Gastroesophageal sphincter (tissue), 3 donors: Measurements from ENCODE around the gene HECW1.

Experiments
- CTCF ChIP-seq, 4 experiments: fragments of 200-600 bp in 2 of 4; fragments of 450-650 bp in 2 of 4; sonication (generic) in 1 of 4; IDR thresholded peaks; one replicate each; pipeline ENCODE4 v1.5.1; 2017 to 2019; ENCODE audit warnings: antibody characterized with exemption in 4 of 4, mild to moderate bottlenecking in 2 of 4, moderate library complexity in 2 of 4
- EP300 ChIP-seq: sonication (generic); formaldehyde crosslinking; IDR thresholded peaks from one replicate; pipeline ENCODE4 v1.6.1; 2017; ENCODE audit warnings: antibody characterized with exemption, mild to moderate bottlenecking
- POLR2A ChIP-seq, 2 donors: fragments of 450-650 bp; IDR thresholded peaks; one replicate each; pipeline ENCODE4 v1.6.1; 2017; ENCODE audit warnings: antibody characterized with exemption in 2 of 2, mild to moderate bottlenecking in 2 of 2, moderate library complexity in 1 of 2
- POLR2AphosphoS5 ChIP-seq: sonication (generic); formaldehyde crosslinking; IDR thresholded peaks from one replicate; pipeline ENCODE4 v1.6.1; 2017; ENCODE audit warnings: antibody characterized with exemption

DNA sequence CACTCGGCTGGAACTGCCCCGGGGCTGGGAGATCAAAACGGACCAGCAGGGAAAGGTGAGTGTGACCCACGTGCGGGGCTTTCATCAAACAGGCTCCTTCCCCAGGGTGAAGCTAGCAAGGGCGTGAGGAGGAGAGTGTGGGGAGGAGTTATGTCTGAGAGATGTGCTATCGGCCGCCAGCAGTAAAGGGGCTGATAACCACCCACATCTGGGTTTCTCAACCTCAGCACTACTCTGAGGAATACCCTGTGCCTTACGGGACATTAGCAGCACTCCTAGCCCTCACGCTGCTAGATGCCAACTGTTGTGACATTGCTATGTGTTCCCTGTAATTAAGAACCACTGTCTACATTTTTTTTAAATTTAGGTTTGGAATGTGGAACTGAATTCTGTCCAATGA lies 356.6 kb downstream of the HECW1 start:
- TF ChIP-seq CTCF (IDR thresholded peaks at IDR 0.05) (no peak), POLR2A (IDR thresholded peaks at IDR 0.05) (no peak), EP300 (no peak), POLR2AphosphoS5 (no peak)
